GM21423 (cell line): ENCODE results near the gene CFAP70.
"Not testable (repeated sequence)": the region's sequence is repeated elsewhere in the genome, so short reads cannot be mapped to it uniquely, and the experiment has no call there.

Experiments
- ATAC-seq: cut with Tn5 transposase; IDR thresholded peaks from one replicate; pipeline ENCODE4 v1.9.1; 2021; ENCODE audit warnings: mild to moderate bottlenecking, moderate library complexity; ENCODE audit not compliant: unreplicated experiment

CFAP70 gene

GRCh38 chr10:73340121-73340520 is 18.5 kb downstream of the CFAP70 start:
- ATAC-seq, result no peak

GRCh38 chr10:73339436-73339835 is 19.2 kb downstream of the CFAP70 start:
- no peak for ATAC-seq

- no peak for ATAC-seq
Observed at GRCh38 chr10:73338801-73339368, 19.8 kb downstream of the CFAP70 start.

- ATAC-seq, result no peak
Observed at GRCh38 chr10:73333202-73333601, 25.5 kb downstream of the CFAP70 start.

GRCh38 chr10:73332379-73332778 is 26.3 kb downstream of the CFAP70 start:
- no peak for ATAC-seq

- not testable (repeated sequence) for ATAC-seq
Observed at GRCh38 chr10:73328523-73328922, 30.1 kb downstream of the CFAP70 start.

GRCh38 chr10:73325290-73325689 is 33.4 kb downstream of the CFAP70 start:
- ATAC-seq, result not testable (repeated sequence)

GRCh38 chr10:73323582-73323981 is 35.1 kb downstream of the CFAP70 start:
- ATAC-seq, result not testable (repeated sequence)

- ATAC-seq, result no peak
Observed at GRCh38 chr10:73310475-73310874, 48.2 kb downstream of the CFAP70 start.

GRCh38 chr10:73307203-73307800 is 51.4 kb downstream of the CFAP70 start:
- ATAC-seq, result no peak

GRCh38 chr10:73306171-73306708 is 52.4 kb downstream of the CFAP70 start:
- ATAC-seq, result no peak

- no peak for ATAC-seq
Observed at GRCh38 chr10:73296946-73297345, 61.7 kb downstream of the CFAP70 start.

- ATAC-seq, result no peak
Observed at GRCh38 chr10:73293461-73293860, 65.2 kb downstream of the CFAP70 start.

- no peak for ATAC-seq
Observed at GRCh38 chr10:73289958-73290357, 68.7 kb downstream of the CFAP70 start.

- no peak for ATAC-seq
Observed at GRCh38 chr10:73287441-73287840, 71.2 kb downstream of the CFAP70 start.

GRCh38 chr10:73281097-73281496 is 77.6 kb downstream of the CFAP70 start:
- no peak for ATAC-seq

- no peak for ATAC-seq
Observed at GRCh38 chr10:73264423-73264822, 94.2 kb downstream of the CFAP70 start.

GRCh38 chr10:73263693-73264347 is 94.8 kb downstream of the CFAP70 start:
- no peak for ATAC-seq

GRCh38 chr10:73262880-73263555 is 95.6 kb downstream of the CFAP70 start:
- ATAC-seq, result no peak

GRCh38 chr10:73262105-73262730 is 96.4 kb downstream of the CFAP70 start:
- ATAC-seq, result no peak

GRCh38 chr10:73261362-73261995 is 97.2 kb downstream of the CFAP70 start:
- ATAC-seq, result no peak
